ENCODE results near the gene IL22.

IL22 gene

DNA sequence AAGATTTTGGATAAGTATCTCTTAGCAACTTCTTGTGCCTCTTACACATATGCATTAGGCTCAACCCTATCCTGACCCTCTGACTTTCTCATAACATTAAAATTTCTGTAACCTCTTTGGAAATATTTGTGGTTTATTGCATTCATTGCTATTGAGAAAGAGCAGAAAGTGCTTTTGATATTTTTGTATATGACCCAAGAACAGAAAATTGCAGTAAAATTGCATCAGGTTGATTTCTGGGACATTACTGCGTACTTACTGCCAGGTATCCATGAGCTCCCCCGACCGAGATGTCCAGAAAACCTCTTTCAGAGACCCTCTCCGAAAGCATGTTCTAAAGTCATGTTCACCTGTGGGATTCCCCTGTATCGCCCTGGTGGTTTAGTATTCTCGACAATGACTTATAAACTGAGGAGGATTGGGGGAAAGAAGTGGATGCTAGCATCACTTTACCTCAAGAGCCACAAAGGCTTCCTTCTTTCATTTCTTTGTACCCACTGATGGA lies 14.5 kb upstream of the IL22 start:
- no peak for DNase-seq (ENCODE audit: low spot score)

DNA sequence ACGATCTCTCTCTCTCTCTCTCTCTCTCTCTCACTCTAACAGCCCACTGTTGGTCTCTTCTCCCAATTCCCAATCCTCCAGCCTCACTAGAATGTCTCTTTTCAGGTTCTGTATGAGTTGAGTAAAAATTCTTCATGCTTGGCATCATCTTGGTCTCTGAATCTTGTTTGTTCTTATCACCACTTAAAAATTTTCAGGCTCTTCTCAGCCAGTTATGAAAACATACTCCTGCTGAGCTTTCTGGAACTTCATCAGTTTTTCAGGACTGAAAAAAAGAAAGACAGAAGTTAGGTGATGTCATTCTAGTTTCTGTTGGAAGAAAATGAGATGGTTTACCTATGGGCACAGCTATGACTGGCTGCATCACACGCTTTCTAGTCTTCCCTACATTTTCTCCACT lies 11.5 kb upstream of the IL22 start:
- Histone ChIP-seq H3K4me3 (ENCODE audit: severe bottlenecking) (no peak overlapping the region), H3K9me3 (ENCODE audit: severe bottlenecking) (no peaks in the 10 kb centered on the region), H3K4me1 (ENCODE audit: insufficient read depth, poor library complexity, severe bottlenecking) (peaks cover 13% of the 10 kb centered on the region), H3K27me3 (ENCODE audit: insufficient read depth, poor library complexity, severe bottlenecking) (no peaks in the 10 kb centered on the region), H3K36me3 (ENCODE audit: low read depth) (no peaks in the 10 kb centered on the region), H3K27ac (ENCODE audit: poor library complexity, severe bottlenecking) (no peak overlapping the region)
- ATAC-seq (ENCODE audit: low read depth) (no peak), DNase-seq (ENCODE audit: low spot score) (no peak)
- TF ChIP-seq, protein P1, sequence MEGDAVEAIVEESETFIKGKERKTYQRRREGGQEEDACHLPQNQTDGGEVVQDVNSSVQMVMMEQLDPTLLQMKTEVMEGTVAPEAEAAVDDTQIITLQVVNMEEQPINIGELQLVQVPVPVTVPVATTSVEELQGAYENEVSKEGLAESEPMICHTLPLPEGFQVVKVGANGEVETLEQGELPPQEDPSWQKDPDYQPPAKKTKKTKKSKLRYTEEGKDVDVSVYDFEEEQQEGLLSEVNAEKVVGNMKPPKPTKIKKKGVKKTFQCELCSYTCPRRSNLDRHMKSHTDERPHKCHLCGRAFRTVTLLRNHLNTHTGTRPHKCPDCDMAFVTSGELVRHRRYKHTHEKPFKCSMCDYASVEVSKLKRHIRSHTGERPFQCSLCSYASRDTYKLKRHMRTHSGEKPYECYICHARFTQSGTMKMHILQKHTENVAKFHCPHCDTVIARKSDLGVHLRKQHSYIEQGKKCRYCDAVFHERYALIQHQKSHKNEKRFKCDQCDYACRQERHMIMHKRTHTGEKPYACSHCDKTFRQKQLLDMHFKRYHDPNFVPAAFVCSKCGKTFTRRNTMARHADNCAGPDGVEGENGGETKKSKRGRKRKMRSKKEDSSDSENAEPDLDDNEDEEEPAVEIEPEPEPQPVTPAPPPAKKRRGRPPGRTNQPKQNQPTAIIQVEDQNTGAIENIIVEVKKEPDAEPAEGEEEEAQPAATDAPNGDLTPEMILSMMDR (IDR thresholded peaks at IDR 0.05; ENCODE audit: poor library complexity, severe bottlenecking): no peak

More for the DNA sequence above, 14.5 kb upstream of the IL22 start:
- no peaks in the 10 kb centered on the region for H3K36me3 ChIP-seq (ENCODE audit: low read depth)
- TF ChIP-seq, protein P1 (IDR thresholded peaks at IDR 0.05; ENCODE audit: poor library complexity, severe bottlenecking): no peak
- peak; percentile 80 for ATAC-seq (ENCODE audit: low read depth)
- H3K27ac ChIP-seq (ENCODE audit: poor library complexity, severe bottlenecking): no peak overlapping the region
- H3K4me1 ChIP-seq (ENCODE audit: insufficient read depth, poor library complexity, severe bottlenecking): peaks cover 8% of the 10 kb centered on the region
- no peaks in the 10 kb centered on the region for H3K27me3 ChIP-seq (ENCODE audit: insufficient read depth, poor library complexity, severe bottlenecking)
- H3K9me3 ChIP-seq (ENCODE audit: severe bottlenecking): no peaks in the 10 kb centered on the region
- no peak overlapping the region for H3K4me3 ChIP-seq (ENCODE audit: severe bottlenecking)

DNA sequence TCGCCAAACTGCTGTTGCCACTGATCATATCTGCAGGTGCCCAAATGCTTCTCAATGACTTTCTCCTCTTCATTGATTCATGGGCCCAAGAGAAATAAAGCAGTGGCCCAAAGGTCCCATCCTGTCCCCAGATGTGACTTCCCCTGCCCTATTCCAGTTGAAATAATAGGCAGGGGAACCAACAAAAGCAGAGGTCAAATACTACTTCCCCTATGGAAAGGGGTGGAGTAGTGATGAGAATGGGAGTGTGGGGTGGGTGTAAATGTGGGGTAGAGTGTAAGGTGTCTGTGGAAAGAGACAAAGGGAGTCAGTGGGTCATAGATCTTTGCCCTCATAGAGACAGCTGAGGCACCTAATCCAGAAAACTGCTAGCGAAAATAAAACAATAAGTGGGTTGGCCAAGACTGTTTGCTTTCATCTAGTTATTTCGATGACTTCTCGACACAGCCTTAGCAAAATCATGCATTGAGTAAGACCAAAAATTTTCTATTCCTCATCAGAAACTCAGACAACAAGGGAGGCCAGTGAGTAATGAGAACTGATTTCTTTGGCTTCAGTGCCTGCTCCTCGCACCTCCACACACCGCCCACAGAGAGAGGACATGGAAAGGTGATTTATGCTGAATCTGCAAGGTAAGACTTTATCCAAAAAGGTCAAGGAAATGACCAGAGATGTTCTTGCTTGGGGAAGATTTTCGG lies 10.9 kb upstream of the IL22 start:
- no peak for ATAC-seq (ENCODE audit: low read depth)
- H3K27me3 ChIP-seq (ENCODE audit: insufficient read depth, poor library complexity, severe bottlenecking): no peaks in the 10 kb centered on the region
- TF ChIP-seq, protein P1 (IDR thresholded peaks at IDR 0.05; ENCODE audit: poor library complexity, severe bottlenecking): no peak
- DNase-seq (ENCODE audit: low spot score): no peak
- H3K4me3 ChIP-seq (ENCODE audit: severe bottlenecking): no peak overlapping the region
- peaks cover 19% of the 10 kb centered on the region for H3K4me1 ChIP-seq (ENCODE audit: insufficient read depth, poor library complexity, severe bottlenecking)
- H3K9me3 ChIP-seq (ENCODE audit: severe bottlenecking): no peaks in the 10 kb centered on the region
- H3K27ac ChIP-seq (ENCODE audit: poor library complexity, severe bottlenecking): no peak overlapping the region
- no peaks in the 10 kb centered on the region for H3K36me3 ChIP-seq (ENCODE audit: low read depth)

DNA sequence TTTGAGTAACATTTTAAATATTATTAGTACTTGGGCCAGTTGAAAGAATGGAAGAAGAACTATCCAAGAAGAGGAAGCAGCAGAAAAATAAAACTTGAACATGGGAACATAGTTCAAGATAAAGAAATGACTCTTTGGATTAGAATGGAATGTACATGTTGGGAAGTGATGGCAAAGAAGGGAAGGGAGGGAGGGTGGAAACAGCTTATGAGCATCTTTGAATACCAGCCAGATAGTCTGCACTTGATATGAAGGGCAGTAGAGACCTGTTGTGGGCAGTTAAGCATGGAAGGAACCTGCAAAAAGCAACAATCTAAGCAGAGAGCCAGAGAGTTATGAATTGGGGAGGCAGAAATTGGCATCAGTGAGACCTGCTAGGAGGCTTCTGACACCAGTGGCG lies 10.0 kb upstream of the IL22 start:
- H3K36me3 ChIP-seq (ENCODE audit: low read depth): no peaks in the 10 kb centered on the region
- peaks cover 24% of the 10 kb centered on the region for H3K4me1 ChIP-seq (ENCODE audit: insufficient read depth, poor library complexity, severe bottlenecking)
- no peak for ATAC-seq (ENCODE audit: low read depth)
- no peak overlapping the region for H3K27ac ChIP-seq (ENCODE audit: poor library complexity, severe bottlenecking)
- H3K27me3 ChIP-seq (ENCODE audit: insufficient read depth, poor library complexity, severe bottlenecking): no peaks in the 10 kb centered on the region
- no peak overlapping the region for H3K4me3 ChIP-seq (ENCODE audit: severe bottlenecking)
- DNase-seq (ENCODE audit: low spot score): no peak
- H3K9me3 ChIP-seq (ENCODE audit: severe bottlenecking): no peaks in the 10 kb centered on the region
- TF ChIP-seq, protein P1 (IDR thresholded peaks at IDR 0.05; ENCODE audit: poor library complexity, severe bottlenecking): no peak

DNA sequence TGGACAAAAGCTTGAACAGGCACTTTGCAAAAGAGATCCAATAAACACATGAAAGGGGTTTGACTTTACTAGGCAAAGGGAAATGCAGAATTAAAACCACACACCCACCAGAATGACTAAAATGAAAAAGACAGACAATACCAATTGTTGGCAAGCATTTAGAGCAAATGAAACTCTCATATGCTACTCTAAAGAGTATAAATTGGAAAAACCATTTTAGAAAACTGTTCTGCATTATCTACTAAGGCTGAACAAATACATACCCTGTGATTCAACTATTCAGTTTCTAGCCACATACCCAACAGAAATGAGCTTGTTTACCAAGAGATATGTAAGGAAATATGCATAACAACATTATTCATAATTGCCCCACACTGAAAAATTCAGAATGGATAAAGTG lies 8.5 kb upstream of the IL22 start:
- no peaks in the 10 kb centered on the region for H3K27me3 ChIP-seq (ENCODE audit: insufficient read depth, poor library complexity, severe bottlenecking)
- H3K9me3 ChIP-seq (ENCODE audit: severe bottlenecking): no peaks in the 10 kb centered on the region
- no peak for DNase-seq (ENCODE audit: low spot score)
- no peak for ATAC-seq (ENCODE audit: low read depth)
- H3K4me3 ChIP-seq (ENCODE audit: severe bottlenecking): no peak overlapping the region
- H3K27ac ChIP-seq (ENCODE audit: poor library complexity, severe bottlenecking): no peak overlapping the region
- TF ChIP-seq, protein P1 (IDR thresholded peaks at IDR 0.05; ENCODE audit: poor library complexity, severe bottlenecking): no peak
- no peaks in the 10 kb centered on the region for H3K36me3 ChIP-seq (ENCODE audit: low read depth)
- H3K4me1 ChIP-seq (ENCODE audit: insufficient read depth, poor library complexity, severe bottlenecking): peaks cover 19% of the 10 kb centered on the region

All from RWPE2 (cell line).